SU-DHL-6 (cell line): ENCODE results near the gene UBR4.

Experiments used
- EZH2phosphoT487 ChIP-seq: fragments of 200-600 bp; sonication (generic), shearing (Covaris generic); conservative IDR thresholded peaks from 2 replicates; pipeline ENCODE4 v1.6.1; 2018; ENCODE audit warnings: mild to moderate bottlenecking, antibody characterized with exemption, low read length, moderate library complexity, mixed read lengths
- TF ChIP-seq, protein P1 (sequence below): fragments of 200-600 bp; sonication (generic); IDR thresholded peaks from one replicate; pipeline ENCODE4 v1.5.1; 2017; ENCODE audit warnings: antibody characterized with exemption, mild to moderate bottlenecking, low read length, moderate library complexity; ENCODE audit not compliant: insufficient read depth, poor library complexity, severe bottlenecking

DNA sequence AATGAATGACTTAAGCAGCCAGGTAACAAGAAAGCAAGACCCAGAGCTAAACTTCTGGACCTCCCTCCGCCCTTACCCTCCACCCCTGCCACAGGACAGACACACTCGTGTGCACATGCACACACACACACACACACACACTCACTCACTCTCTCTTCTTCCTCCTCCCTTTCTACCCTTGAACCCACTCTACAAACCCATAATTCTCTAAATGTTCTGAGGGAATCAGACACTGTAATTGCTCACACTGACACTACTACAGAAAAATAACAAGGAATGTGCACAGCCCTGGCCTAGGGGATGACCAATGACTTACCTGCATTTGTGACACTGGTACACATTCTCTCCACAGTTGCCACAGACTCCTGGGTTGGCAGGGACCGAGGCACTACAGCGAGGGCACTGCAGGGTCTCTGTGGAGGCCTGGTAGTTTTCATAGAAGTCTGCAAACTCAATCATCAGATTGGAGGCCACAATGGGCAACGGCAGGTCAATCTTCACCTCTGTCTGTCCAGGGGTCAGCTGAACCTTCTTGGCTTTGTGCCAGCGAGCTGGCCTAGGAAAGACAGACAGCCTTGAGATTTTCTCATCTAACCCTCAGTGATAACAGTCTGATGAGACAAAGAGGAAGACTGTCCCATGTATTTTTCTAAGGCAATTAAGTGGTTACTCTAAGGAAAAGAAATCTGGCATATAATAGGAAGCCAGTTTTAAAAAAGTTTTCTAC, 94.8 kb downstream of the UBR4 start:
- TF ChIP-seq, protein P1, sequence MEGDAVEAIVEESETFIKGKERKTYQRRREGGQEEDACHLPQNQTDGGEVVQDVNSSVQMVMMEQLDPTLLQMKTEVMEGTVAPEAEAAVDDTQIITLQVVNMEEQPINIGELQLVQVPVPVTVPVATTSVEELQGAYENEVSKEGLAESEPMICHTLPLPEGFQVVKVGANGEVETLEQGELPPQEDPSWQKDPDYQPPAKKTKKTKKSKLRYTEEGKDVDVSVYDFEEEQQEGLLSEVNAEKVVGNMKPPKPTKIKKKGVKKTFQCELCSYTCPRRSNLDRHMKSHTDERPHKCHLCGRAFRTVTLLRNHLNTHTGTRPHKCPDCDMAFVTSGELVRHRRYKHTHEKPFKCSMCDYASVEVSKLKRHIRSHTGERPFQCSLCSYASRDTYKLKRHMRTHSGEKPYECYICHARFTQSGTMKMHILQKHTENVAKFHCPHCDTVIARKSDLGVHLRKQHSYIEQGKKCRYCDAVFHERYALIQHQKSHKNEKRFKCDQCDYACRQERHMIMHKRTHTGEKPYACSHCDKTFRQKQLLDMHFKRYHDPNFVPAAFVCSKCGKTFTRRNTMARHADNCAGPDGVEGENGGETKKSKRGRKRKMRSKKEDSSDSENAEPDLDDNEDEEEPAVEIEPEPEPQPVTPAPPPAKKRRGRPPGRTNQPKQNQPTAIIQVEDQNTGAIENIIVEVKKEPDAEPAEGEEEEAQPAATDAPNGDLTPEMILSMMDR: no peak
- TF ChIP-seq EZH2phosphoT487: no peak
